GM06990 (cell line): ENCODE results near the gene FKRP.

Source experiments
- DNase-seq: peaks from one replicate; pipeline ENCODE4 v3.0.0-alpha.2; 2011; ENCODE audit not compliant: insufficient read length; ENCODE audit errors: extremely low read depth
- H3K27me3 ChIP-seq: replicated peaks from 2 replicates; pipeline ENCODE4 v1.6.0; 2011; ENCODE audit warnings: low read length; ENCODE audit not compliant: control insufficient read depth, insufficient read depth
- H3K36me3 ChIP-seq: 2 replicates; pipeline ENCODE4 v1.5.1; 2011; ENCODE audit warnings: low read length; ENCODE audit not compliant: control insufficient read depth, insufficient read depth
- H3K4me3 ChIP-seq: replicated peaks from 2 replicates; pipeline ENCODE4 v1.5.1; 2011; ENCODE audit warnings: low read depth, mild to moderate bottlenecking, control low read depth, low read length
- TF ChIP-seq, protein P1 (sequence below): IDR thresholded peaks from 2 replicates; pipeline ENCODE4 v1.5.1; 2011; ENCODE audit warnings: low read length, control low read depth, mild to moderate bottlenecking, inconsistent platforms; ENCODE audit not compliant: insufficient read depth, poor library complexity, severe bottlenecking

The FKRP gene

DNA sequence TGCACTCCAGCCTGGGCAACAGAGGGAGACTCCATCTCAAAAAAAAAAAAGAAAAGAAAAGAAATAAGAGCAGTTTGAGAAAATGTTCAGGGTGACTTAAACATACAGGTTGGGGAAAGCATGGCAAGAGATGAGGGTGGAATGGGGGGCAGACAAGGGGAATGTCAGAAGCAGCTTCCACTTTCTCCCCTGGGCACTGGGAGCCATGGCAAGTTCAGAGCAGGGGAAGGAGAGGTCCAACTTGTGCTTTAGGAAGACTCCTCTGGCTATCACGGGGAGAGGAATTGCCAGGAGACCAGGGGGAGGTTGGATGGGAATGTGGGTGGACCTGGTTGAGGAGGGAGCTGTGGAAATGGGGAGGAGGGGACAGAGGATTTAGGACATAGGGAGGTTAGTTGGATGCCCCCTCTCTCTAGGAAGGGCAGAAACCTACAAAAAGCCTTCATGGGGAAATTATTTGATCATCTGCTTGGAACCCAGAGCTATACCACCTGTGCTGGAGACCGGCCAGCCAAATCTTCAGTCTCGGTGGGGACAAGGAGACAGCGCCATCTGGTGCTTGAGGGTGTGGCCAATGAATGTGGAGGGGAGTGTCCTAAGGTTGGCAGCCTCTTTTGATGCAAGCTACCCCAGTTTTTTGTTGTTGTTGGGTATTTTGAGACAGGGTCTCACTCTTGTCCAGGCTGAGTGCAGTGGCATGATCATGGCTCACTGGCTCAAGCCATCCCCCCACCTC lies 7.7 kb downstream of the FKRP start:
- Histone ChIP-seq H3K27me3 (no peaks in the 10 kb centered on the region), H3K4me3 (no peak overlapping the region), H3K36me3 (peaks cover 2% of the 10 kb centered on the region; the same call in 1 of the 2 replicates)
- TF ChIP-seq, protein P1, sequence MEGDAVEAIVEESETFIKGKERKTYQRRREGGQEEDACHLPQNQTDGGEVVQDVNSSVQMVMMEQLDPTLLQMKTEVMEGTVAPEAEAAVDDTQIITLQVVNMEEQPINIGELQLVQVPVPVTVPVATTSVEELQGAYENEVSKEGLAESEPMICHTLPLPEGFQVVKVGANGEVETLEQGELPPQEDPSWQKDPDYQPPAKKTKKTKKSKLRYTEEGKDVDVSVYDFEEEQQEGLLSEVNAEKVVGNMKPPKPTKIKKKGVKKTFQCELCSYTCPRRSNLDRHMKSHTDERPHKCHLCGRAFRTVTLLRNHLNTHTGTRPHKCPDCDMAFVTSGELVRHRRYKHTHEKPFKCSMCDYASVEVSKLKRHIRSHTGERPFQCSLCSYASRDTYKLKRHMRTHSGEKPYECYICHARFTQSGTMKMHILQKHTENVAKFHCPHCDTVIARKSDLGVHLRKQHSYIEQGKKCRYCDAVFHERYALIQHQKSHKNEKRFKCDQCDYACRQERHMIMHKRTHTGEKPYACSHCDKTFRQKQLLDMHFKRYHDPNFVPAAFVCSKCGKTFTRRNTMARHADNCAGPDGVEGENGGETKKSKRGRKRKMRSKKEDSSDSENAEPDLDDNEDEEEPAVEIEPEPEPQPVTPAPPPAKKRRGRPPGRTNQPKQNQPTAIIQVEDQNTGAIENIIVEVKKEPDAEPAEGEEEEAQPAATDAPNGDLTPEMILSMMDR: peak; percentile 84
- DNase-seq: peak; percentile 38

GRCh38 chr19:46755077-46755852 lies 9.4 kb downstream of the FKRP start:
- Histone ChIP-seq H3K4me3 (no peak overlapping the region), H3K27me3 (no peaks in the 10 kb centered on the region), H3K36me3 (peaks cover 2% of the 10 kb centered on the region; the same call in 1 of the 2 replicates)
- TF ChIP-seq, protein P1: no peak
- no peak for DNase-seq

DNA sequence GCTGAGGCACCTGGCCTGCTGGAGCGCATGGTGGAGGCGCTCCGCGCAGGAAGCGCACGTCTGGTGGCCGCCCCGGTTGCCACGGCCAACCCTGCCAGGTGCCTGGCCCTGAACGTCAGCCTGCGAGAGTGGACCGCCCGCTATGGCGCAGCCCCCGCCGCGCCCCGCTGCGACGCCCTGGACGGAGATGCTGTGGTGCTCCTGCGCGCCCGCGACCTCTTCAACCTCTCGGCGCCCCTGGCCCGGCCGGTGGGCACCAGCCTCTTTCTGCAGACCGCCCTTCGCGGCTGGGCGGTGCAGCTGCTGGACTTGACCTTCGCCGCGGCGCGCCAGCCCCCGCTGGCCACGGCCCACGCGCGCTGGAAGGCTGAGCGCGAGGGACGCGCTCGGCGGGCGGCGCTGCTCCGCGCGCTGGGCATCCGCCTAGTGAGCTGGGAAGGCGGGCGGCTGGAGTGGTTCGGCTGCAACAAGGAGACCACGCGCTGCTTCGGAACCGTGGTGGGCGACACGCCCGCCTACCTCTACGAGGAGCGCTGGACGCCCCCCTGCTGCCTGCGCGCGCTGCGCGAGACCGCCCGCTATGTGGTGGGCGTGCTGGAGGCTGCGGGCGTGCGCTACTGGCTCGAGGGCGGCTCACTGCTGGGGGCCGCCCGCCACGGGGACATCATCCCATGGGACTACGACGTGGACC lies 10.1 kb downstream of the FKRP start:
- Histone ChIP-seq H3K27me3 (no peaks in the 10 kb centered on the region), H3K4me3 (no peak overlapping the region), H3K36me3 (peaks cover 2% of the 10 kb centered on the region; the same call in 1 of the 2 replicates)
- no peak for DNase-seq
- TF ChIP-seq, protein P1: no peak

- Histone ChIP-seq H3K36me3 (peaks cover 2% of the 10 kb centered on the region; the same call in 1 of the 2 replicates), H3K27me3 (no peaks in the 10 kb centered on the region), H3K4me3 (no peak overlapping the region)
- DNase-seq: no peak
- TF ChIP-seq, protein P1: no peak
Observed at GRCh38 chr19:46756544-46756888, 10.7 kb downstream of the FKRP start.

- no peaks in the 10 kb centered on the region for H3K27me3 ChIP-seq
- TF ChIP-seq, protein P1: no peak
- peaks cover 2% of the 10 kb centered on the region; the same call in 1 of the 2 replicates for H3K36me3 ChIP-seq
- no peak for DNase-seq
- H3K4me3 ChIP-seq: no peak overlapping the region
Observed at GRCh38 chr19:46759206-46759605, 13.3 kb downstream of the FKRP start.
